NCI-H1417 treated with DMSO at 0.1 percent for 48 hours (cell line): ENCODE measurements around the gene SESN1.
"Not testable (repeated sequence)": the region's sequence is repeated elsewhere in the genome, so short reads cannot be mapped to it uniquely, and the experiment has no call there.

Experiments
- DNase-seq: peaks from one replicate; lab custom pipeline; 2025; lab: John Stamatoyannopoulos, UW

SESN1 gene

GRCh38 chr6:109001291-109001894 is 93.3 kb downstream of the SESN1 start:
- no peak for DNase-seq

GRCh38 chr6:109000289-109000688 is 94.4 kb downstream of the SESN1 start:
- no peak for DNase-seq

- DNase-seq = no peak
Measured at GRCh38 chr6:108999428-108999827, 95.2 kb downstream of the SESN1 start.

GRCh38 chr6:108998485-108998884 is 96.2 kb downstream of the SESN1 start:
- DNase-seq = no peak

- no peak for DNase-seq
Measured at GRCh38 chr6:108996208-108996607, 98.4 kb downstream of the SESN1 start.

GRCh38 chr6:108995296-108995695 is 99.3 kb downstream of the SESN1 start:
- no peak for DNase-seq

GRCh38 chr6:108993876-108994275 is 100.8 kb downstream of the SESN1 start:
- DNase-seq = no peak

- DNase-seq = no peak
Measured at GRCh38 chr6:108989700-108990099, 104.9 kb downstream of the SESN1 start.

GRCh38 chr6:108988765-108989164 is 105.9 kb downstream of the SESN1 start:
- DNase-seq = no peak

- DNase-seq = no peak
Measured at GRCh38 chr6:108988296-108988695, 106.3 kb downstream of the SESN1 start.

- DNase-seq = no peak
Measured at GRCh38 chr6:108987156-108987555, 107.5 kb downstream of the SESN1 start.

GRCh38 chr6:108985301-108985700 is 109.3 kb downstream of the SESN1 start:
- no peak for DNase-seq

- no peak for DNase-seq
Measured at GRCh38 chr6:108983151-108983550, 111.5 kb downstream of the SESN1 start.

GRCh38 chr6:108982154-108983113 is 112.2 kb downstream of the SESN1 start:
- no peak for DNase-seq

GRCh38 chr6:108978638-108979037 is 116.0 kb downstream of the SESN1 start:
- DNase-seq = not testable (repeated sequence)

GRCh38 chr6:108974201-108974600 is 120.4 kb downstream of the SESN1 start:
- no peak for DNase-seq

GRCh38 chr6:108969776-108970175 is 124.9 kb downstream of the SESN1 start:
- DNase-seq = no peak

GRCh38 chr6:108968325-108969316 is 126.0 kb downstream of the SESN1 start:
- DNase-seq = no peak

- no peak for DNase-seq
Measured at GRCh38 chr6:108966855-108967755, 127.5 kb downstream of the SESN1 start.

GRCh38 chr6:108966251-108966650 is 128.4 kb downstream of the SESN1 start:
- no peak for DNase-seq

- no peak for DNase-seq
Measured at GRCh38 chr6:108961985-108962384, 132.7 kb downstream of the SESN1 start.
